ENCODE results near the gene KCTD3.
A peak's percentile ranks its signal among the peaks of the same experiment; 100 is the strongest.

The KCTD3 gene

DNA sequence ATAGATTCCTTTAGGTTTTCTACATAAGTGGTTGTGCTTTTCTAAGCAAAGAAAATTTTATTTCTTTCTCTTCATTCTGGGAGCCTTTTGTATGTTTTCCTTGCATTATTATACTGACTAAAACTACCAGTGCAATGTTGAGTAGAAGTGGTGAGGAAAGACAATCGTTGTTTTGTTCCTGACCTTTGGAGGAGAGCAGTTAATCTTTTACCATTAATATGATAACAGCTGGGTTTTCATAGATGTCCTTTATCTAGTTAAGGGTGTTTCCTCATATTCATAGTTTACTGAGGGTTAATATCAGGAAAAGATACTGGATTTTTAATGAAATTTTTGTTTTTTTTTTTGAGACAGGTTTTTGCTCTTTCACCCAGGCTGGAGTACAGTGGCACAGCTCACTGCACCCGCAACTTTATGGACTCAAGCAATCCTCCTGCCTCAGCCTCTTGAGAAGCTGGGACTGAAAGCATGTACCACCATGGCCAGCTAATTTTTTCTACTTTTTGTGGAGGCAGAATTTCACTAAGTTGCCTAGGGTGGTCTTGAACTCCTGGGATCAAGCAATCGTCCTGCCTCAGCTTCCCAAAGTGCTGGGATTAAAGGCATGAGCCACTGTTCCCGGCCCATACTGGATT lies 9.0 kb upstream of the KCTD3 start:
- Mint-ChIP-seq H3K4me1 (no peaks in the 10 kb centered on the region), H3K27me3 (ENCODE audit: low read depth, poor library complexity) (peaks cover 3% of the 10 kb centered on the region), H3K4me3 (no peak overlapping the region), H3K36me3 (ENCODE audit: low read depth) (no peaks in the 10 kb centered on the region), H3K9me3 (peaks cover 31% of the 10 kb centered on the region), H3K27ac (no peak overlapping the region)
- DNase-seq, result no peak
- TF ChIP-seq CTCF (IDR thresholded peaks at IDR 0.05), result no peak

GRCh38 chr1:215567491-215568298 lies 591 bp downstream of the KCTD3 start:
- Mint-ChIP-seq H3K4me1 (peaks cover 36% of the 10 kb centered on the region), H3K36me3 (ENCODE audit: low read depth) (peaks cover 24% of the 10 kb centered on the region), H3K27ac (peak overlapping the region; percentile 94), H3K4me3 (peak overlapping the region; percentile 96), H3K27me3 (ENCODE audit: low read depth, poor library complexity) (peaks cover 2% of the 10 kb centered on the region), H3K9me3 (peaks cover 2% of the 10 kb centered on the region)
- no peak for TF ChIP-seq CTCF (IDR thresholded peaks at IDR 0.05)
- peak; percentile 67 for DNase-seq

- peaks cover 24% of the 10 kb centered on the region for H3K36me3 Mint-ChIP-seq (ENCODE audit: low read depth)
- peak overlapping the region; percentile 96 for H3K4me3 Mint-ChIP-seq
- no peaks in the 10 kb centered on the region for H3K27me3 Mint-ChIP-seq (ENCODE audit: low read depth, poor library complexity)
- H3K27ac Mint-ChIP-seq, result peak overlapping the region; percentile 94
- DNase-seq, result no peak
- no peak for TF ChIP-seq CTCF (IDR thresholded peaks at IDR 0.05)
- no peaks in the 10 kb centered on the region for H3K9me3 Mint-ChIP-seq
- peaks cover 36% of the 10 kb centered on the region for H3K4me1 Mint-ChIP-seq
Measured at GRCh38 chr1:215568299-215568692, 1.2 kb downstream of the KCTD3 start.

DNA sequence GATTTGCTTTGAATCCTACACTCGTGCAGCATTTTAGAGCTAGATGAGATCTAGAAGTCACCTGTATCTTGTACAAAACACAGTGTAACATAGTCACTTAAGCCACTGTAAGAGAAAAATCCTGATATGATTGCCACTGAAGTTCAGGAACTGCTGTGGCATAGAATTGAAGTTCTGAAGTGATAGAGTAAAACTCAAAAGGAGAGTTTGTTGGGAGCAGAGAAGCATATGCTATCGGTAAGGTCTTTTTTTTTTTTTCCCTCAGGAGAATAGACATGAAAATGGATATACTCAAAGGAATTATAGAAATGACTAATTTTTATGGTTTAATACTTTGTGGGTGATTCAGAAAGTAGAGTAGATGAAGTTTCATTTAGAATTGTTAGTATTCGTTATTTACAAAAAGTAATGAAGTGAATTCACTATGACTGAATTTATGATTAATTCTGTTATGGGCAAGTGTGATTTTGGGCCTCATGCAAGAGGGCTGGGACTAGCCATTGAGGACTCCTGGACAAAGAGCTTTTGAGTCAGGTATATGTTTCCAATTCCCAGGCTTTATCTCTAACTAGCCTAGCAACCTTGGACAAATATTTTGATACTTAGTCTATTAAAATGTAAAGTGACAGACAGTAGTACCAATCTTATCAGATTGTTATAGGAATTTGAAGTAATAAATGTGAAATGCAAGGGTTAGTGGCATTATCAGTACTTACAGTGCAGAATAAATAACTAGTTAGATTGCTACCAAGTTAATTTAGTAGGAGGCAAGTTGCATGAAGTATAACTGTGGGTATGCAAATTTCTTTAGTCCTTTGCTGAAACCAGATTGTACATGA lies 3.1 kb downstream of the KCTD3 start:
- no peaks in the 10 kb centered on the region for H3K27me3 Mint-ChIP-seq (ENCODE audit: low read depth, poor library complexity)
- H3K27ac Mint-ChIP-seq, result no peak overlapping the region
- DNase-seq, result no peak
- TF ChIP-seq CTCF (IDR thresholded peaks at IDR 0.05), result no peak
- no peaks in the 10 kb centered on the region for H3K9me3 Mint-ChIP-seq
- H3K4me1 Mint-ChIP-seq, result peaks cover 36% of the 10 kb centered on the region
- peaks cover 34% of the 10 kb centered on the region for H3K36me3 Mint-ChIP-seq (ENCODE audit: low read depth)
- H3K4me3 Mint-ChIP-seq, result peak overlapping the region; percentile 96

DNA sequence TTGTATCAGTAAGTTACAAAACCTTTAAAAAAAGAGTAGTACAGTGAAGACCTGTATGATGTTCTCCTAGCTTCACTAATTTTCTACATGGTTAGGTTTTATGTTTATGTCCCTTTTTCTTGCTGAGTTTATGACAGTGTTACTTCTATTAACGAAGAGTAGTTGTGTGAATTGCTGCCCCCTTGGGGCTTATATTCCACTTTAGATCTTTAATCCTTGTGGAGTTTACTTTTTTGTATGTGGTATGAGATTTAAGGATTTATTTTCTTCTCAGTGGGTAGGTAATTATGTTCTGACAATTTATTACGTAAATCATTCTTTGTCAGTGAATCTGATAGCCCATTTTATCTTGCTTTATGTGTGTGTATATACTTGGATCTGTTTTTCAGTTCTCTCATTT lies 14.8 kb downstream of the KCTD3 start:
- no peak for DNase-seq
- Mint-ChIP-seq H3K36me3 (ENCODE audit: low read depth) (peaks cover 94% of the 10 kb centered on the region), H3K9me3 (peaks cover 25% of the 10 kb centered on the region), H3K27me3 (ENCODE audit: low read depth, poor library complexity) (no peaks in the 10 kb centered on the region), H3K27ac (no peak overlapping the region), H3K4me1 (peaks cover 4% of the 10 kb centered on the region), H3K4me3 (no peak overlapping the region)
- no peak for TF ChIP-seq CTCF (IDR thresholded peaks at IDR 0.05)

All from nephron progenitor cell (in vitro differentiated cells).